HTR-8/SVneo (cell line): ENCODE results near the gene SPANXN2.
"Not testable (repeated sequence)": the region's sequence is repeated elsewhere in the genome, so short reads cannot be mapped to it uniquely, and the experiment has no call there.

Experiments
- DNase-seq: peaks from one replicate; pipeline ENCODE4 v3.0.0; 2011; ENCODE audit warnings: low spot score, mixed read lengths; ENCODE audit not compliant: insufficient read length
- FAIRE-seq: peaks from 2 replicates; lab custom pipeline; 2011; peaks lifted over from hg19 to GRCh38; lab: Jason Lieb, UNC

The SPANXN2 gene, protein sequence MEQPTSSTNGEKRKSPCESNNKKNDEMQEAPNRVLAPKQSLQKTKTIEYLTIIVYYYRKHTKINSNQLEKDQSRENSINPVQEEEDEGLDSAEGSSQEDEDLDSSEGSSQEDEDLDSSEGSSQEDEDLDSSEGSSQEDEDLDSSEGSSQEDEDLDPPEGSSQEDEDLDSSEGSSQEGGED

DNA sequence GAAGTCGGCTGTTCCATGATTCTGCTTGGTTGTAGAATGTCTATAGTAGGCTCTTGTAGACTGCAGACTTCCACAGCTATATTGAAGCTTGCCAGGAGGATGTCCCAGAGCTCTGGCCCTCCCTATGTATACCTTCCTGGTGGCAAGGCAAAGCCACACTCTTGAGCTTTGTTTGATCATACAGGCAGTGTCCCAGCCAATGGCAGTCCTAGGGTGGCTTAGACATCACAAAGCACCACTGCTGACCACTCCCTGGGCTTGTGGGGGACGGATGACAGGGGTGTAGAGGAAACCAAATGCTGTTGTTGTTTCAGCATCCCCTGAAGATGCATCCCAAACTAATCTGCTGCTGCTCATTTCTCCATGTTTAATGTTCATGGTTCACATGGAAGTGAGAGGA, at the start of gene SPANXN2:
TSS of gene SPANXN2 (minus strand) at position 101 of the 400 bp plus-strand sequence. CDS start at position 17, 84 bp downstream.
- FAIRE-seq, DNase-seq: not testable (repeated sequence)

DNA sequence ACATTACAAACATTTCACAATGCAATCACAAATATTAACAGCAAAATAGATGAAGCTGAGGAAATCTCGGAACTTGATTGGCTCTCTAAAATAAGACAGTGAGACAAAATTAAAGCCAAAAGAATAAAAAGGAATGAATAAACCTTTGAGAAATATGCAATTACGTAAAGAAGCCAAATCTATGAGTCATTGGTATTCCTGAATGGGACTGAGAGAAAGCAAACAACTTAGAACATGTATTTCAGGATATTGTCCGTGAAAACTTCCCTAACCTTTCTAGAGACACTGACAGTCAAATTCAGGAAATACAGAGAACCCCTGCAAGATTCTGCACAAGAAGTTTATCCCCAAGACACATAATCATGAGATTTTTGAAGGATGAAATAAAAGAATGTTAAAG, 48.4 kb upstream of the SPANXN2 start:
- no peak for FAIRE-seq
- no peak for DNase-seq

DNA sequence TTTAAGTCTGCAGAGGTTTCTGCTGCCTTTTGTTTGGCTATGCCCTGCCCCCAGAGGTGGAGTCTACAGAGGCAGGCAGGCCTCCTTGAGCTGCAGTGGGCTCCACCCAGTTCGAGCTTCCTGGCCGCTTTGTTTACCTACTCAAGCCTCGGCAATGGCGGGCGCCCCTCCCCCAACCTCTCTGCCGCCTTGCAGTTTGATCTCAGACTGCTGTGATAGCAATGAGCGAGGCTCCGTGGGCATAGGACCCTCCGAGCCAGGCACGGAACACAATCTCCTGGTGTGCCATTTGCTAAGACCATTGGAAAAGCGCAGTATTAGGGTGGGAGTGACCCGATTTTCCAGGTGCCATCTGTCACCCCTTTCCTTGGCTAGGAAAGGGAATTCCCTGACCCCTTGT, 47.2 kb upstream of the SPANXN2 start:
- FAIRE-seq, DNase-seq: not testable (repeated sequence)

DNA sequence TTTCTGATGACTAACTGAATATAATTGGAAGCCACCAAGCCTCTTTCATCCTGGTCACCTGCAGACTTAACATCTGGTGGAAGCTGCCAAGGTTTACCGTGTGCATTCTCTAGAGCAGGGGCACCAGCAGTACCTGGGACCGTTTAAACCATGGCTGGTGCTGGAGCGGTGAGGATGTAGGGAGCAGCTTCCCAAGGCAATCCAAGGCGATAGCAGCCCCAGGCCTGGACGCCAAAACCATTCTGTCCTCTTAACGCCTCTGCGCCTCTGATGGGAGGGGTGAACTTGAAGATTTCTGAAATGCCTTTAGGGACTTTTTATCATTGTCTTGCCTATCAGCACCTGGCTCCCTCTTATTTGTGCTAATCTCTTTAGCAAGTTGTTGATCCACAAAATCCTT, 37.3 kb upstream of the SPANXN2 start:
- DNase-seq (no peak), FAIRE-seq (no peak)

DNA sequence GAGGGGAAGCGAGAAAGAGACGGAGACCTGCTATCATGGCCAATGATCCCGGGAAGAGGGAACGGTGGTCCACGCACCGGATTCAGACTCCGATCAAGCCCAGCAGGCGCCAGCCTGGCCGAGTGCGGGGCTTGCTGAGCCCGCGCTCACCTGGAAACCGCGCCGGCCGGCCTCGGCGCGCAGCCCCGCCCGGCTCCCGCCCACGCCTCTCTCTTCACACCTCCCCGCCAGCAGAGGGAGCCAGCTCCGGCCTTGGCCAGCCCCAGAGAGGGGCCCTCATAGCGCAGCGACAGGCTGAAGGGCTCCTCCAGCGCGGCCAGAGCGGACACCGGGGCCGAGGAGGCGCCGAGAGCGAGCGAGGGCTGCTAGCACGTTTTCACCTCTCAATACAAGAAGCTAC, 36.8 kb upstream of the SPANXN2 start:
- no peak for FAIRE-seq
- DNase-seq = no peak

DNA sequence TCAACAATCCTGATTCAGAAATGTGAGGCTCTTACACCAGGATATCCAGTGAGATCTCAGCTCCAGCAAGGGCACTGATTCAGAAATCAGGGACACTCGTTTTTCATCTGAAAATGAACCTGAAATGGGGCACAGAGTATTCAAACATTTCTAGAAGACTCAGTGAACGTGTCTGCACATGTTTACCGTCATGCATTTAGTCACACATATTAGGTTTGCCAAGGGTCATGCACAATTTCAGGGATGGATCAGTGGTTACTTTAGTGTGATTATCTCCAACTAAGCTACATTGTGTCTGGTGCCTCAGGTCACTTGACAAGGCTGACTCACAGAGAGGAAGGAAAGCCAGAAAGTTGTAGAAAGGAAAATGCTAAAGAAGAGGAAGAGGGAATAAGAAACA, 33.6 kb upstream of the SPANXN2 start:
- FAIRE-seq (no peak), DNase-seq (no peak)

DNA sequence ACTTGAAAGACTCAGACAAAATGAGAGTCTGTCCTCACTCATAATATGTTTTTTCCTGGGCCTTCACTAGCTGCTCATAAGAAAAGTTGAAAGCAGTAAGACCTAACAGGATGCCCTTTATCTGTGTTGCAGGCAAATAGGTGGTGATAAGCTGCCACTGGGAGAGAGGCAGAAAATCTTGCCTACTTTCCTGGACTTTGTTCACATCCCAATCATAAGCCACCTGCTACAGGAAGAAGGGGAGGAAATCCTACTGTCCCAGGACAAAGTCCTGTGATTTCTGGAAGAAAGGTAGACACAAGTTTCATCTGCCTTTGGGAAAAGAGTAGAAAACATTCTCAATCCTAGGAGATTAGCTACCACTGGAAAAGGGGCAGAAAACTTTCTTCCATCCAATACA, 13.3 kb upstream of the SPANXN2 start:
- DNase-seq = no peak
- no peak for FAIRE-seq

DNA sequence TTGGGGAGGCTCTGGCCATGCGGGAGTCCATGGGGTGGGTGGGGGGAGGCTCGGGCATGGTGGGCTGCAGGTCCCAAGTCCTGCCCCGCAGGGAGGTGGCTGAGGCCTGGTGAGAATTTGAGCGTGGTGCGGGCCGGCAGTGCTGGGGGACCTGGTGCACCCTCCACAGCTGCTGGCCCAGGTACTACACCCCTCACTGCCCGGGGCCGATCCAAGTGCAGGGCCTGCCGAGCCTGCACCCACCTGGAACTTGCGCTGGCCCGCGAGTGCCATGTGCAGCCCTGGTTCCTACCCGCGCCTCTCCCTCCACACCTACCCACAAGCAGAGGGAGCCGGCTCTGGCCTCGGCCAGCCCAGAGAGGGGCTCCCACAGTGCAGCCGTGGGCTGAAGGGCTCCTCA, 5.7 kb upstream of the SPANXN2 start:
- DNase-seq = no peak
- FAIRE-seq = no peak

DNA sequence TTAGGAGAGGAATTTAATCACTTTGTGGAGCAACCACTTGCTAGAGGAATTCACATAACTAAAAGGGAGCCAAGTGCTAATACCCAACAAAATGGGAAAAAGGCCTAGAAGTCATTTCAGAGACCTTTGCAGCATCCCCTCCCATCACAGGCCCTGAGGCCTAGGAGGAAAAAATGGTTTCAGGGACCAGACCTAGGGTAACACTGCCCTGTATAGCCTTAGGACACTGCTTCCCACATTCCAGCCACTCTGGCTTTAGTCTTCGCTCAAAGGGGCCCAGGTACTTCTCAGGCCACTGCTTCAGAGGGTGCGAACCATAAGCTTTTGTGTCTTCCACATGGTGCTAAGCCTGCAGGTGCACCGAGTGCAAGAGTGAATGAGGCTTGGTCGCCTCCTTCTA, 19.1 kb downstream of the SPANXN2 start:
- DNase-seq = no peak
- FAIRE-seq = no peak

DNA sequence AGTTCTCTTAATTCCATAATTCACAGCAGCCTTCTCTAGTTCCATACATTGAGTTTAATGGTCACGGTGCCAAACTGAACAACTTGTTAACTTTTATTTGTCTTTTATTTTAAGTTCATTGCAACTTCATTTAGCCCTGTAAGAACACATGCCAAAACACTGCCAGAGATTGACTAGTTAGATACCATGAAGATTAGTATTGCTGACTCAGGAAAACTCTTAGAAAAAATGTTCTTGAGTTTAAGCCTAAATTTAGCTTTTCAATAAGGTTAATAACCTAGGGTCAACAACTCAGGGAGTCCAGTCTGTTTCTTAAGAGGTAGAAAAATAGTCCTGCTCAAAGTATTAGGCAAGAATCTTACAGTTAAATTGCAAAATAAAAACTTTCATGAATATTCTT, 25.7 kb downstream of the SPANXN2 start:
- no peak for FAIRE-seq
- no peak for DNase-seq

DNA sequence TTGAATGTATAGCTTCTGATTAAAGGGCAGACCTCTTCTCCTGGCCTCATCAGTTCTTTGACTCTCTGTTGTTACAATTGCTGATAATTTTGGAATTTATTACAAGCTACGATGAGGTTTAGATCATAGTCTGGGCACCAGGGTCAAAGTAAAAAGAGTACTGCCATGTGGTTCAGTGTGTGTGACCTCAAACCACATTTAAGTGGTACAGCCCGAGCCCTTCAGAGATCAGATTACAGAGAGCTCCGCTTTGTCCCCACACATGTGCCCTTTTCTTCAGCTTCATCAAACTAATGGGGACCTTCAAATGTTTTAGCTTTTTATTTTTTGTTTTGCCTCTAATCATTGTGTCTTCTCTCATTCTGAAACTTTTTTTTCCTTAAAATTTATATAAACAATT, 37.1 kb downstream of the SPANXN2 start:
- DNase-seq = no peak
- FAIRE-seq = no peak

DNA sequence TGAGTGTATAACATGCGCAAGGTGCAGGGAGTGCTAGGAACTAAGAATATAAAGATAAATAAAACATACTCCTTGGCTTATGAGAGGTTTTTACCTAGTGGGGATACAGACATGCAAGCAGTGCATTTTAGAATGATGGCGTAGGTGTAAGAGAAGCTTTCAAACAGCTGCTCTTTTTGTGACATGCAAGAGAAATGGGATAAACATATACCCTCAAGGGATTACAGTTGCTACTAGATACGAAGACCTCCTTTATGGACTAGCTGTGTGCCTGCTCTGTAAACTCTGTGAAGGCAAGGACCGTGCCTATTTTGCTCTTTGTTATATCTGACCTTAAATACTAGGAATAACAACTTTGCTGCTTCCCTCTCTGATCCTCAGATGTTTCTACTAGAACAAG, 45.6 kb downstream of the SPANXN2 start:
- no peak for FAIRE-seq
- no peak for DNase-seq

DNA sequence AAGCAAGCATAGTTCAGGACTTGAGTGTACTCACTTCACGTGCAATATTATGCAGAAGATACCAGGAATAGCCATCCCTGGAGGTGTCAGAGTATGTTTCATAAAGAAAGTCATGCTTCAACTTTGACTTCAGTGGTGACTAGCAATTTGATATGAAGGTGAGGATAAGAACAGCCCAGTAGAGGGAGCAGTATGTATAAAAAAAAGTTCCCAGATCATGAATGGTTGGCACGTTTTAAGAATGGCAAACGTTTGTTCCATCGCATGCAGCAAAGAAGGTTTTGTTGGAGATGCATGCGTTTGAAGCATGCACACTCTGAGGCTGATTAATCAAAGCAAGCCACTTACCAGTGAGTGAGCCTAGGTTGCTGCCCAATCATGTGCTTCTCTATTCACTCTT, 51.2 kb downstream of the SPANXN2 start:
- DNase-seq (no peak), FAIRE-seq (no peak)

DNA sequence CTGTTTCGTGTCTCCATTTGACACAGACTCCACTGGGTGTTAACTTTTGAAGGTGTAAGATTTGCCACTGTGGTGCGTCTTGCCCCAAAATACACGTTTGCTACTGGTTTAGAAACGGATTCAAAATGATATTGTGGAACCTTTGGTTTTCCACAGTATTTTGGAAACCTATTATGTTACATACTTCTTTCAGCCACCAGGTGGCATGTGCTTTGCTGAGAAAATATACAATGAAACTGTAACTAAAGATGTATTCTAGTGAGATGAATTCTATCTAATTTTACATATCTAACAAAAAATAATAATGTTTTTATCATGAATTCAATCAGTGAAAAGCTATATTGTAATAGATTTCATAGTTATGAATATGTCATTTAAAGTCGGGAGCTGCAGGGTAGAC, 56.2 kb downstream of the SPANXN2 start:
- DNase-seq (no peak), FAIRE-seq (no peak)

DNA sequence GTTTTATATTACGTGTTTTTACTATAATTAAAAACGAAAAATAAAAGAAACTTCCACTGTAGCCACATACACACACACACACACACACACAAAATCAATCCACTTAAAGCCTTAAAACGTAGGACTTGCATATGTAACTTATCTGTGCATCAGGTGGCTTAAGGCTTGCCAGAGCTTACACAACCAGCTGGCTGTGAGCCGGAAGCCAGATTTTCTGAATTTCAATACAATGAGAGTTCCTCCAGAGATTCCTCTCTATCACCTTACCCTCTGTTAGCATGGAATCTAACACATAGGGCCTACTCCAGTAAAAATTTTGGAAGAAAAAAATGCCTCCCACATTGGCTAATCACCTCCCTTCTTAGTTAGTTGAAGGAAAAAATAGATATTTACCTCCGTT, 56.8 kb downstream of the SPANXN2 start:
- FAIRE-seq (no peak), DNase-seq (no peak)
